CD4-positive, alpha-beta T cell treated with Interleukin-17A for 1 hour (primary cell): ENCODE measurements around the gene MSI1.

ENCODE experiments used
- DNase-seq: peaks from one replicate; pipeline ENCODE4 v3.0.0-alpha.2; 2020

MSI1 gene

DNA sequence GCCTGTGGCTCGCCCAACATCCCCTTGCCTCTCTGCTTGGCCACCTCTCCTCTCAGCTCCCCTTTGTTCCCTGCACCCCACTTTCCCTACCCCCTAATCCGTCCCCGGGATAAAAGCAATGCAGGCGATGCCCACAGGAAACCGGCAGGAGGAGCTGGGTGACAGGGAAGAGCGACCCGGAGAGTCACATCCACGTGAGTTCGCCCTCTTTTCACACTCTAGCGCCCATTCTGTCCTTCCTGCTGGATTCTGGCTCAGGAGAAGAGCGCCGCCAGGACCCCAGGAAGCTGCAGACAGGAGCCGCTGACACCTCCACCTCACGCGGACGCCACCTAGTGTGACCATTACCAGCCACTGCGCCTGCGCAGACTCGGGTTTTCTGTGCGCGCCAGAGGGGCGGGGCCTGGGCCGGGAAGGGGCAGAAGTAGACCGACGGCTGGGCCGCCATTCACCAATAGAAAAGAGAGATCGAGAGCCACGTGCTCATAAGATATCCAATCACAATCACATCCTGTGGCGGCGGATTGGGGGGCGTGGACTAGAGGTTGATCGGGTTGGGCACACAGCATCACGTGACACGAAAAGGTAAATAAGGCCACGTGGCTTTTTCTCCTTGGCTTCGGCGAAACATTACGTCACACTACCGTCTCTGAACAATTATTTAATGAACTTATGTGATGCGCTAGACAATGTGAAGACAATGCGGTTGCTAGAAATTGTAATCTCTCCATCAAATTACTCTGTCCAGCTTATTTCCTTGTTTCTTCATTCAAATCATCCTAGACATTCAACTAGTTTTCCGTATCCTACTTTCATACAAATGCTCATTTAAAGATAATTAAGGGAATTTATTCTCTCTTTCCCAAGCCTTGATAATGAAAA is 51.5 kb downstream of the MSI1 start:
- DNase-seq, result peak; percentile 100

DNA sequence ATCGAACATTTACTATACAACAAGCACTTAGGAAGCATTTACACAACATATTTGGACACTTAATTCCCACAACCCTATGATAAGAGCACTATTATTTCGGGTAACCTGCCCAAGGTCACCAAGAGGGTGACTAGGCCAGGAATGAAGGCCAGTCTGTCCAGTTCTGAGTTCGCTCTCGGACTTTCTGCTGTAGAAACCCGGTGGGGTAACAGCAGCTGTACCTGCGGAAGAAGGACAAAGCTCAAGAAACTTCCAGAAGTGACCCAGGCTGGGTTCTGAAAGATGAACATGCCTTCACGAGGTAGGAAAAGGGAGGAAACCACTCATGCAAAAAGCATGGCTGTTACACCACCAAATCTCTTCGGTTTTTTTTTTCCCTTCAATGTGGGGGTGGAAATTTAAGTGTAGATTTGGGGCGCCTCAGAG is 52.2 kb downstream of the MSI1 start:
- no peak for DNase-seq

DNA sequence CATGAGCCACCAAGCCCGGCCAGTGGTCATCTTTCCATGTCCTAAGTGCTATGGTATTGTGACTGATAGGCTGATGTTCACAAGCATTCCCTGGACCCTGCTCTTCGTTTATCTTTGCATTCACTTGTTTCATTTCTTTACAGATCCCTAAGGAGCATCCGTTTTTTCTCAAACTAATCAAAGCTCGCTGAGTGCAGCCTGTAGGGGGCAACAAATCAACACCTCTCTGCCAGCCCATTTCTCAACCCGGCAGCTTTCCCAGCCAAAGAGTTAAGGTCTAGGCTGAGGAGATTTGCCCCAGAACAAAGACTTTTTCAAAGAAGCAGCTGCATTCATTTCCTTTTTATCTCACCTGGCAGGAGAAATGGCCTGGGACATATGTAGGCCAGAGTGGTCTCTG is 54.7 kb downstream of the MSI1 start:
- DNase-seq, result no peak

DNA sequence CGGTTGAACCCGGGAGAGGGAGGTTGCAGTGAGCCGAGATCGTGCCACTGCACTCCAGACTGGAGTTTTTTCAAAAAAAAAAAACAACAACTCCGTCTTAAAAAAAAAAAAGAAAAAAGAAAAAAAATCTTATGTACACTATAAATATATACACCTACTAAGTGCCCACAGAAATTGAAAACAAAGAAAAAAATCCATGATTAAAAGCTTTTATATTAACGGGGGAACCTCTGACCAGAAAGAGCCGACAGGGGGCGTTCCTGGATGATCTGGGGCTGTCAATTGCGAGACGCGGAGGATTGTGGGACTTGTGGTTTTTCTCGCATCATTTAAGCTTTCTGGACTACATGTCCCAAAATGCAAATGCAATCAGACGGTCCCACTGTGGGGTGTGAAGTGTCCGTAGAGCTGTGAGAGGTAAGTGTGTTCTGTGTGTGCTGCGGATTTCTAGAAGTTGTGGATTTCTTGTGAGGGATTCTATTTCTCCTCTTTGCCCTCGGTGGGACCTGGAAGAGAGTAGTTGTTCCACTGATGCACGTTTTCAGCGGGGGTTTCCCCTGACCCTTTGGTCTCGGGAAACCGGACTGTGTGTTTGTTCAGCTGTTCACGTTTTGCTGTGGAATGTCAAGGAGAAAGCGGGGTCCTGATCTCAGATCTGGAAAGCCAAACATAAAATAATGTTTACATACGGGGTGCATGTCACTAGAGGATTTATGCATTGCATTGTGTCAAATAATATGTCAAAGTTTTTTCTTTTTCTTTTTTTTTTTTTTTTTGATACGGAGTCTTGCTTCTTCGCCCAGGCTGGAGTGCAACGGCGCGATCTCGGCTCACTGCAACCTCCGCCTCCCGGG is 66.8 kb downstream of the MSI1 start, which contains the start of gene SIRT4:
SIRT4 (plus strand) TSS at position 360 of the 854 bp plus-strand sequence. CDS start 1,241 bp downstream, outside the sequence.
- peak; percentile 94 for DNase-seq

- peak; percentile 93 for DNase-seq
Observed at GRCh38 chr12:120292661-120293531, 76.1 kb downstream of the MSI1 start, which contains the start of gene RNU4-1. TSS of gene RNU4-1 (minus strand) at chr12:120293237.

GRCh38 chr12:120292411-120292660 is 76.6 kb downstream of the MSI1 start:
- DNase-seq, result no peak
